IMR-90 (cell line): Measurements from ENCODE around the gene BAZ2B. TPM values are rescaled to one million over a fixed set of nuclear protein-coding genes. Genes with fewer than 3 reads are reported as not detected.

Source experiments
- ATAC-seq: fragments of 200-7000 bp; cut with Tn5 transposase; 2 replicates; pipeline ENCODE4 v1.9.1; 2020; ENCODE audit warnings: low read depth, mild to moderate bottlenecking, moderate library complexity
- BruUV-seq: library from RNA; stranded (reverse); fragments of 400-500 nt; replicated peaks from 2 replicates; lab custom pipeline; 2021; lab: Mats Ljungman, UMichigan
- CTCF ChIA-PET: fragments of 300-600 bp; formaldehyde crosslinking; extraction: SDS; loops from one replicate; lab custom pipeline; 2021; ENCODE audit warnings: antibody characterized with exemption; lab: Yijun Ruan, JAX
- POLR2A ChIA-PET: fragments of 300-600 bp; sonication (Branson Sonifier 250); formaldehyde crosslinking; loops from one replicate; lab custom pipeline; 2022; ENCODE audit warnings: antibody characterized with exemption; ENCODE audit not compliant: unreplicated experiment; lab: Charles Lee
- DNase-seq: peaks from one replicate; pipeline ENCODE4 v3.0.0; 2013
- H2AFZ ChIP-seq: replicated peaks from 2 replicates; pipeline ENCODE3; 2013; ENCODE audit warnings: low read length, mild to moderate bottlenecking; ENCODE audit not compliant: poor library complexity
- H2AK5ac ChIP-seq: 2 replicates; pipeline ENCODE4 v1.6.1; 2013; ENCODE audit warnings: low read depth, low read length, inconsistent platforms
- H2AK9ac ChIP-seq: replicated peaks from 2 replicates; pipeline ENCODE3; 2013; ENCODE audit warnings: mild to moderate bottlenecking, low read depth, low read length, moderate library complexity; ENCODE audit not compliant: poor library complexity
- H2BK120ac ChIP-seq: 2 replicates; pipeline ENCODE4 v1.6.1; 2013; ENCODE audit warnings: low read depth, low read length, inconsistent platforms
- H2BK15ac ChIP-seq: 3 replicates; pipeline ENCODE4 v1.6.1; 2013; ENCODE audit warnings: low read depth, low read length, inconsistent platforms
- H2BK20ac ChIP-seq: 2 replicates; pipeline ENCODE4 v1.6.1; 2013; ENCODE audit warnings: low read depth, mild to moderate bottlenecking, inconsistent platforms, low read length, moderate library complexity
- H2BK5ac ChIP-seq: 2 replicates; pipeline ENCODE4 v1.6.1; 2013; ENCODE audit warnings: mild to moderate bottlenecking, low read depth, low read length, inconsistent platforms; ENCODE audit not compliant: poor library complexity, severe bottlenecking
- H3K14ac ChIP-seq: replicated peaks from 2 replicates; pipeline ENCODE4 v1.6.1; 2013; ENCODE audit warnings: low read depth, low read length, inconsistent platforms
- H3K18ac ChIP-seq: 2 replicates; pipeline ENCODE4 v1.6.1; 2013; ENCODE audit warnings: low read depth, low read length, control low read depth
- H3K23ac ChIP-seq: 2 replicates; pipeline ENCODE4 v1.6.1; 2013; ENCODE audit warnings: low read depth, low read length, inconsistent platforms
- H3K27ac ChIP-seq: 2 replicates; pipeline ENCODE4 v1.5.1; 2013; ENCODE audit warnings: mild to moderate bottlenecking, control low read depth, low read length; ENCODE audit not compliant: insufficient read depth
- H3K27me3 ChIP-seq: 2 replicates; pipeline ENCODE4 v1.6.1; 2013; ENCODE audit warnings: low read length; ENCODE audit not compliant: control insufficient read depth, insufficient read depth
- H3K36me3 ChIP-seq: 2 replicates; pipeline ENCODE4 v1.6.1; 2013; ENCODE audit warnings: low read length, mixed read lengths; ENCODE audit not compliant: control insufficient read depth, insufficient read depth
- H3K4ac ChIP-seq: 2 replicates; pipeline ENCODE4 v1.6.1; 2013; ENCODE audit warnings: low read depth, low read length, inconsistent platforms
- H3K4me1 ChIP-seq: 2 replicates; pipeline ENCODE4 v1.6.1; 2013; ENCODE audit warnings: low read length, mixed read lengths; ENCODE audit not compliant: control insufficient read depth, insufficient read depth
- H3K4me2 ChIP-seq: 2 replicates; pipeline ENCODE4 v1.6.1; 2013; ENCODE audit warnings: low read depth, mild to moderate bottlenecking, control low read depth, low read length, moderate library complexity
- H3K4me3 ChIP-seq: 2 replicates; pipeline ENCODE4 v1.5.1; 2013; ENCODE audit warnings: low read depth, mild to moderate bottlenecking, control low read depth, low read length, moderate library complexity; ENCODE audit not compliant: insufficient read depth
- H3K56ac ChIP-seq: 2 replicates; pipeline ENCODE4 v1.6.1; 2013; ENCODE audit warnings: low read length, inconsistent platforms; ENCODE audit not compliant: insufficient read depth; ENCODE audit errors: extremely low read depth
- H3K79me1 ChIP-seq, 2 experiments: 2 replicates each; pipeline ENCODE4 v1.6.1; 2013; ENCODE audit warnings: low read length in 2 of 2, inconsistent platforms in 1 of 2, low read depth in 1 of 2
- H3K9ac ChIP-seq: 2 replicates; pipeline ENCODE4 v1.6.1; 2013; ENCODE audit warnings: low read depth, low read length, control low read depth
- H3K9me1 ChIP-seq: 2 replicates; pipeline ENCODE4 v1.6.1; 2013; ENCODE audit warnings: low read length, inconsistent platforms; ENCODE audit not compliant: insufficient read depth
- H3K9me3 ChIP-seq: 2 replicates; pipeline ENCODE4 v1.6.1; 2013; ENCODE audit warnings: low read length; ENCODE audit not compliant: control insufficient read depth, insufficient read depth
- H4K20me1 ChIP-seq: 2 replicates; pipeline ENCODE4 v1.6.1; 2013; ENCODE audit warnings: low read length, inconsistent platforms; ENCODE audit not compliant: insufficient read depth
- H4K5ac ChIP-seq: 2 replicates; pipeline ENCODE4 v1.6.1; 2013; ENCODE audit warnings: mild to moderate bottlenecking, low read depth, low read length, control low read depth
- H4K8ac ChIP-seq, 2 experiments: 2 replicates each; pipeline ENCODE4 v1.6.1; 2013; ENCODE audit warnings: low read depth in 2 of 2, low read length in 2 of 2, control low read depth in 1 of 2, inconsistent platforms in 1 of 2
- H4K91ac ChIP-seq: 2 replicates; pipeline ENCODE4 v1.6.1; 2013; ENCODE audit warnings: low read depth, low read length, inconsistent platforms; ENCODE audit not compliant: insufficient read depth
- BHLHE40 ChIP-seq: fragments of 150-350 bp; IDR thresholded peaks from 2 replicates; pipeline ENCODE4 v1.6.1; 2016; ENCODE audit warnings: mild to moderate bottlenecking, low read depth, low read length
- CEBPB ChIP-seq: IDR thresholded peaks from 2 replicates; pipeline ENCODE4 v1.6.1; 2012; ENCODE audit warnings: low read depth, low read length, improper control_type of control experiment
- ELK1 ChIP-seq: fragments of 150-350 bp; IDR thresholded peaks from 2 replicates; pipeline ENCODE4 v1.6.1; 2016; ENCODE audit warnings: low read depth, mild to moderate bottlenecking, low read length, moderate library complexity, borderline replicate concordance
- MAFK ChIP-seq: IDR thresholded peaks from 2 replicates; pipeline ENCODE4 v1.6.1; 2012; ENCODE audit warnings: low read depth, low read length, improper control_type of control experiment
- MAZ ChIP-seq: IDR thresholded peaks from 2 replicates; pipeline ENCODE4 v1.6.1; 2012; ENCODE audit warnings: low read depth, mild to moderate bottlenecking, low read length, improper control_type of control experiment, moderate library complexity, borderline replicate concordance
- MXI1 ChIP-seq: IDR thresholded peaks from 2 replicates; pipeline ENCODE4 v1.6.1; 2012; ENCODE audit warnings: low read depth, mild to moderate bottlenecking, low read length, moderate library complexity, borderline replicate concordance
- NFE2L2 ChIP-seq: fragments of 150-350 bp; IDR thresholded peaks from 2 replicates; pipeline ENCODE4 v1.6.1; 2016; ENCODE audit warnings: low read depth, mild to moderate bottlenecking, low read length
- RAD21 ChIP-seq: IDR thresholded peaks from 2 replicates; pipeline ENCODE4 v1.6.1; 2012; ENCODE audit warnings: low read length, improper control_type of control experiment
- RCOR1 ChIP-seq: IDR thresholded peaks from 2 replicates; pipeline ENCODE4 v1.6.1; 2012; ENCODE audit warnings: mild to moderate bottlenecking, low read length, improper control_type of control experiment; ENCODE audit not compliant: insufficient replicate concordance
- RFX5 ChIP-seq: IDR thresholded peaks from 2 replicates; pipeline ENCODE4 v1.8.0; 2012; ENCODE audit warnings: low read depth, mild to moderate bottlenecking, low read length, moderate library complexity
- SMC3 ChIP-seq: fragments of 150-350 bp; IDR thresholded peaks from 2 replicates; pipeline ENCODE4 v1.6.1; 2016; ENCODE audit warnings: low read depth, mild to moderate bottlenecking, antibody characterized with exemption, low read length, moderate library complexity
- whole genome bisulfite sequencing, 2 experiments: methylation state at CpG; one replicate each; pipeline versions ENCODE4 v1.1.5 to v1.1.7; 2013; ENCODE audit warnings: missing lambda C conversion rate in 2 of 2; ENCODE audit not compliant: insufficient read length in 1 of 2; ENCODE audit errors: extremely low coverage in 2 of 2; 5-methylcytosine and 5-hydroxymethylcytosine counted together
- dilution Hi-C: fragments of 300-500 bp; cut with HindIII; formaldehyde crosslinking; loops from one replicate; pipeline ENCODE4 v1.14.3; 2018; ENCODE audit warnings: low sequenced_read_pairs; ENCODE audit not compliant: unreplicated experiment
- in situ Hi-C: fragments of 300-500 bp; cut with MboI; formaldehyde crosslinking; loops from 3 replicates; pipeline ENCODE4 v1.14.3; 2019; ENCODE audit warnings: low sequenced_read_pairs, inconsistent platforms, mixed read lengths
- intact Hi-C: fragments of 100-400 bp; cut with micrococcal nuclease; formaldehyde crosslinking; loops from 2 replicates; pipeline ENCODE4 v1.10.0; 2022
- polyA plus RNA-seq, 3 experiments: library from polyadenylated mRNA; depleted of rRNA; stranded (reverse); fragments of >200 nt; gene quantifications; 2 replicates each; pipeline ENCODE4 v1.2.3, GENCODE V29; 2012; ENCODE audit warnings: low replicate concordance in 1 of 3
- total RNA-seq: library from RNA; depleted of rRNA; stranded (reverse); fragments of >200 nt; gene quantifications from 2 replicates; pipeline ENCODE4 v1.2.3, GENCODE V29; 2012
- TF ChIP-seq, protein P1 (sequence below): conservative IDR thresholded peaks from 2 replicates; pipeline ENCODE4 v1.5.1; 2012; ENCODE audit warnings: mild to moderate bottlenecking, low read depth, low read length, improper control_type of control experiment
- TF ChIP-seq, protein P2 (sequence below): fragments of 150-350 bp; IDR thresholded peaks from 2 replicates; pipeline ENCODE4 v1.6.1; 2017; ENCODE audit warnings: mild to moderate bottlenecking, antibody characterized with exemption, low read length, low read depth

BAZ2B gene
- total and polyA plus RNA-seq, 2 of the 4 experiments (the other 2 are of a cell fraction), result 8.9 to 42.1 TPM

GRCh38 chr2:159411460-159411859, 204.9 kb downstream of the BAZ2B start:
- TF ChIP-seq BHLHE40 (no peak), CEBPB (no peak), RCOR1 (no peak), SMC3 (no peak), MAFK (no peak), MXI1 (no peak), MAZ (no peak), ELK1 (no peak), NFE2L2 (no peak), RAD21 (no peak), RFX5 (no peak)
- TF ChIP-seq, protein P1, sequence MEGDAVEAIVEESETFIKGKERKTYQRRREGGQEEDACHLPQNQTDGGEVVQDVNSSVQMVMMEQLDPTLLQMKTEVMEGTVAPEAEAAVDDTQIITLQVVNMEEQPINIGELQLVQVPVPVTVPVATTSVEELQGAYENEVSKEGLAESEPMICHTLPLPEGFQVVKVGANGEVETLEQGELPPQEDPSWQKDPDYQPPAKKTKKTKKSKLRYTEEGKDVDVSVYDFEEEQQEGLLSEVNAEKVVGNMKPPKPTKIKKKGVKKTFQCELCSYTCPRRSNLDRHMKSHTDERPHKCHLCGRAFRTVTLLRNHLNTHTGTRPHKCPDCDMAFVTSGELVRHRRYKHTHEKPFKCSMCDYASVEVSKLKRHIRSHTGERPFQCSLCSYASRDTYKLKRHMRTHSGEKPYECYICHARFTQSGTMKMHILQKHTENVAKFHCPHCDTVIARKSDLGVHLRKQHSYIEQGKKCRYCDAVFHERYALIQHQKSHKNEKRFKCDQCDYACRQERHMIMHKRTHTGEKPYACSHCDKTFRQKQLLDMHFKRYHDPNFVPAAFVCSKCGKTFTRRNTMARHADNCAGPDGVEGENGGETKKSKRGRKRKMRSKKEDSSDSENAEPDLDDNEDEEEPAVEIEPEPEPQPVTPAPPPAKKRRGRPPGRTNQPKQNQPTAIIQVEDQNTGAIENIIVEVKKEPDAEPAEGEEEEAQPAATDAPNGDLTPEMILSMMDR, result no peak
- TF ChIP-seq, protein P2, sequence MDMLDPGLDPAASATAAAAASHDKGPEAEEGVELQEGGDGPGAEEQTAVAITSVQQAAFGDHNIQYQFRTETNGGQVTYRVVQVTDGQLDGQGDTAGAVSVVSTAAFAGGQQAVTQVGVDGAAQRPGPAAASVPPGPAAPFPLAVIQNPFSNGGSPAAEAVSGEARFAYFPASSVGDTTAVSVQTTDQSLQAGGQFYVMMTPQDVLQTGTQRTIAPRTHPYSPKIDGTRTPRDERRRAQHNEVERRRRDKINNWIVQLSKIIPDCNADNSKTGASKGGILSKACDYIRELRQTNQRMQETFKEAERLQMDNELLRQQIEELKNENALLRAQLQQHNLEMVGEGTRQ, result no peak
- POLR2A ChIA-PET, result no interaction called here
- intact Hi-C loops, result no loop called here
- in situ Hi-C loops, result no loop called here
- no peak overlapping the region for H2AK9ac ChIP-seq
- no peaks in the 10 kb centered on the region for H3K9me1 ChIP-seq
- no peak overlapping the region for H4K5ac ChIP-seq
- H2BK20ac ChIP-seq, result no peak overlapping the region
- H3K23ac ChIP-seq, result no peak overlapping the region
- BruUV-seq, result no TSS peak
- H3K4me1 ChIP-seq, result no peaks in the 10 kb centered on the region
- no peaks in the 10 kb centered on the region for H3K9me3 ChIP-seq
- no peak overlapping the region for H4K91ac ChIP-seq
- CTCF ChIA-PET, result no interaction called here
- no peak for DNase-seq
- H3K36me3 ChIP-seq, result peaks cover 18% of the 10 kb centered on the region
- no peak overlapping the region for H2BK15ac ChIP-seq
- dilution Hi-C loops, result no loop called here
- H3K9ac ChIP-seq, result no peak overlapping the region
- no peak overlapping the region for H3K27ac ChIP-seq
- no CpG with 5 or more reads among the region's 1 CpG for WGBS, 2 experiments
- no peak overlapping the region for H4K8ac ChIP-seq
- H3K18ac ChIP-seq, result no peak overlapping the region
- H3K27me3 ChIP-seq, result no peaks in the 10 kb centered on the region
- H2AFZ ChIP-seq, result no peak overlapping the region
- no peak overlapping the region for H3K4me2 ChIP-seq
- no peak overlapping the region for H3K4ac ChIP-seq
- no peak overlapping the region for H2BK5ac ChIP-seq
- H3K4me3 ChIP-seq, result no peak overlapping the region
- H3K14ac ChIP-seq, result no peak overlapping the region
- no peak for ATAC-seq
- H4K20me1 ChIP-seq, result no peaks in the 10 kb centered on the region
- no peak overlapping the region for H3K56ac ChIP-seq
- H2AK5ac ChIP-seq, result no peak overlapping the region
- no peak overlapping the region for H2BK120ac ChIP-seq
- no peaks in the 10 kb centered on the region; a peak in 1 of 4 replicates for H3K79me1 ChIP-seq
